H1 (cell line): ENCODE results near the gene BTBD10. TPM values are rescaled to one million over a fixed set of nuclear protein-coding genes. Genes with fewer than 3 reads are reported as not detected.
A peak's percentile ranks its signal among the peaks of the same experiment; 100 is the strongest.

Source experiments
- CTCF ChIA-PET: fragments of 300-600 bp; sonication (Branson Sonifier 250); formaldehyde crosslinking; loops from one replicate; lab custom pipeline; 2021; ENCODE audit not compliant: partially characterized antibody; lab: Charles Lee
- POLR2A ChIA-PET: fragments of 300-600 bp; sonication (Branson Sonifier 250); formaldehyde crosslinking; loops from one replicate; lab custom pipeline; 2021; ENCODE audit warnings: inconsistent platforms; ENCODE audit not compliant: partially characterized antibody; lab: Charles Lee
- DNase-seq, 2 experiments: peaks; one replicate each; pipeline versions ENCODE4 v3.0.0 to v3.0.0-alpha.2; 2010 to 2022; ENCODE audit warnings: low spot score in 2 of 2, low read depth in 1 of 2, mixed read lengths in 1 of 2
- FAIRE-seq: peaks from 2 replicates; lab custom pipeline; 2011; peaks lifted over from hg19 to GRCh38; lab: Jason Lieb, UNC
- H2AFZ ChIP-seq: 2 replicates; pipeline ENCODE4 v1.8.1; 2012; ENCODE audit warnings: low read length, inconsistent platforms
- H2AK5ac ChIP-seq: 2 replicates; pipeline ENCODE4 v1.6.1; 2013; ENCODE audit warnings: low read depth, low read length
- H2BK120ac ChIP-seq: replicated peaks from 2 replicates; pipeline ENCODE3; 2013; ENCODE audit warnings: low read depth, low read length, inconsistent platforms
- H2BK12ac ChIP-seq: 2 replicates; pipeline ENCODE4 v1.6.1; 2013; ENCODE audit warnings: low read depth, low read length
- H2BK15ac ChIP-seq: 2 replicates; pipeline ENCODE4 v1.6.1; 2013; ENCODE audit warnings: low read length
- H2BK20ac ChIP-seq: 2 replicates; pipeline ENCODE4 v1.6.1; 2013; ENCODE audit warnings: low read length
- H2BK5ac ChIP-seq: 2 replicates; pipeline ENCODE4 v1.6.1; 2013; ENCODE audit warnings: low read depth, low read length
- H3K14ac ChIP-seq: 2 replicates; pipeline ENCODE4 v1.6.1; 2013; ENCODE audit warnings: inconsistent platforms; ENCODE audit not compliant: insufficient read length
- H3K18ac ChIP-seq: 2 replicates; pipeline ENCODE4 v1.6.1; 2013; ENCODE audit warnings: low read length; ENCODE audit errors: extremely low read depth
- H3K23ac ChIP-seq: 2 replicates; pipeline ENCODE4 v1.6.1; 2013; ENCODE audit warnings: inconsistent platforms; ENCODE audit not compliant: insufficient read length
- H3K23me2 ChIP-seq: 2 replicates; pipeline ENCODE4 v1.6.1; 2013; ENCODE audit warnings: low read depth, low read length
- H3K27ac ChIP-seq: 2 replicates; pipeline ENCODE4 v1.6.1; 2011; ENCODE audit warnings: low read depth, low read length, inconsistent platforms
- H3K27me3 ChIP-seq, 4 experiments: replicated peaks in 1 of 4; 1 replicate in 1 of 4; 2 replicates in 3 of 4; pipeline versions ENCODE4 v1.6.1 to v1.8.1; 2011 to 2013; ENCODE audit warnings: low read length in 3 of 4, mild to moderate bottlenecking in 3 of 4, inconsistent platforms in 2 of 4, mixed read lengths in 2 of 4, moderate library complexity in 1 of 4; ENCODE audit not compliant: control insufficient read depth in 3 of 4, insufficient read depth in 3 of 4; ENCODE audit errors: extremely low read depth in 1 of 4
- H3K36me3 ChIP-seq, 4 experiments: 2 replicates each; pipeline versions ENCODE4 v1.6.1 to v1.8.1; 2011 to 2013; ENCODE audit warnings: mild to moderate bottlenecking in 4 of 4, low read length in 3 of 4, moderate library complexity in 2 of 4, control low read depth in 1 of 4, inconsistent platforms in 1 of 4; ENCODE audit not compliant: insufficient read depth in 4 of 4, control insufficient read depth in 2 of 4
- H3K4ac ChIP-seq: replicated peaks from 2 replicates; pipeline ENCODE3; 2013; ENCODE audit warnings: low read length, low read depth, mixed read lengths, inconsistent platforms; ENCODE audit not compliant: insufficient read length
- H3K4me1 ChIP-seq, 4 experiments: replicated peaks in 1 of 4; 1 replicate in 1 of 4; 2 replicates in 3 of 4; pipeline versions ENCODE4 v1.6.1 to v1.8.1; 2011 to 2013; ENCODE audit warnings: low read length in 3 of 4, inconsistent platforms in 2 of 4, mixed read lengths in 1 of 4; ENCODE audit not compliant: insufficient read depth in 4 of 4, control insufficient read depth in 3 of 4
- H3K4me2 ChIP-seq, 2 experiments: 2 replicates each; pipeline versions ENCODE4 v1.6.1 to v1.8.1; 2011 to 2013; ENCODE audit warnings: low read depth in 2 of 2, low read length in 2 of 2, control low read depth in 1 of 2, inconsistent platforms in 1 of 2, mild to moderate bottlenecking in 1 of 2; ENCODE audit not compliant: insufficient read depth in 1 of 2
- H3K4me3 ChIP-seq, 4 experiments: fragments of 200-600, 300-600 bp in 1 of 4; sonication (generic), shearing (Covaris generic), sonication (Bioruptor Twin) in 1 of 4; 2 replicates each; pipeline versions ENCODE4 v1.5.1 to v1.8.1; 2011 to 2016; ENCODE audit warnings: low read length in 4 of 4, low read depth in 3 of 4, control low read depth in 2 of 4, inconsistent platforms in 2 of 4, mild to moderate bottlenecking in 2 of 4, mixed read lengths in 1 of 4, moderate library complexity in 1 of 4; ENCODE audit not compliant: insufficient read depth in 2 of 4; ENCODE audit errors: extremely low read depth in 1 of 4
- H3K56ac ChIP-seq: replicated peaks from 2 replicates; pipeline ENCODE3; 2013; ENCODE audit warnings: low read depth, mild to moderate bottlenecking, mixed read lengths, low read length, inconsistent platforms; ENCODE audit not compliant: insufficient read length
- H3K79me1 ChIP-seq: 2 replicates; pipeline ENCODE4 v1.6.1; 2013; ENCODE audit warnings: low read depth, low read length, control low read depth
- H3K79me2 ChIP-seq, 2 experiments: 2 replicates each; pipeline versions ENCODE4 v1.6.1 to v1.8.1; 2012 to 2013; ENCODE audit warnings: low read length in 2 of 2, mild to moderate bottlenecking in 2 of 2, inconsistent platforms in 1 of 2; ENCODE audit not compliant: insufficient read depth in 2 of 2, control insufficient read depth in 1 of 2
- H3K9ac ChIP-seq, 4 experiments: replicated peaks in 1 of 4; 1 replicate in 1 of 4; 2 replicates in 3 of 4; pipeline versions ENCODE4 v1.6.1 to v1.8.1; 2011 to 2013; ENCODE audit warnings: low read depth in 3 of 4, low read length in 3 of 4, control low read depth in 2 of 4, mild to moderate bottlenecking in 2 of 4, moderate library complexity in 2 of 4, inconsistent platforms in 1 of 4; ENCODE audit errors: extremely low read depth in 1 of 4
- H3K9me3 ChIP-seq, 2 experiments: 2 replicates each; pipeline versions ENCODE4 v1.6.1 to v1.8.1; 2012 to 2013; ENCODE audit warnings: mild to moderate bottlenecking in 2 of 2, moderate library complexity in 2 of 2, control low read depth in 1 of 2, inconsistent platforms in 1 of 2, low read depth in 1 of 2, low read length in 1 of 2, mixed read lengths in 1 of 2; ENCODE audit not compliant: insufficient read depth in 2 of 2
- H4K20me1 ChIP-seq, 2 experiments: replicated peaks in 1 of 2; 2 replicates each; pipeline versions ENCODE3 to v1.8.1; 2011 to 2013; ENCODE audit warnings: inconsistent platforms in 2 of 2, low read length in 2 of 2, mild to moderate bottlenecking in 1 of 2; ENCODE audit not compliant: insufficient read depth in 2 of 2, control insufficient read depth in 1 of 2
- H4K5ac ChIP-seq: 2 replicates; pipeline ENCODE4 v1.6.1; 2013; ENCODE audit warnings: low read length, low read depth, mixed read lengths, inconsistent platforms; ENCODE audit not compliant: insufficient read length
- H4K8ac ChIP-seq: 2 replicates; pipeline ENCODE4 v1.8.0; 2013; ENCODE audit warnings: mild to moderate bottlenecking, moderate library complexity, low read length, inconsistent platforms; ENCODE audit not compliant: insufficient read depth; ENCODE audit errors: extremely low read depth
- H4K91ac ChIP-seq: replicated peaks from 2 replicates; pipeline ENCODE3; 2013; ENCODE audit warnings: low read length, mixed read lengths, inconsistent platforms; ENCODE audit not compliant: insufficient read length
- FOSL1 ChIP-seq: IDR thresholded peaks from 2 replicates; pipeline ENCODE4 v1.6.1; 2011; ENCODE audit warnings: mild to moderate bottlenecking, low read depth, low read length, moderate library complexity; ENCODE audit not compliant: insufficient read depth
- GTF2F1 ChIP-seq: IDR thresholded peaks from 2 replicates; pipeline ENCODE4 v1.6.1; 2012; ENCODE audit warnings: low read depth, low read length, improper control_type of control experiment, borderline replicate concordance
- JUND ChIP-seq: IDR thresholded peaks from 2 replicates; pipeline ENCODE4 v1.6.1; 2011; ENCODE audit warnings: mild to moderate bottlenecking, improper control_type of control experiment, low read length
- SP1 ChIP-seq: IDR thresholded peaks from 2 replicates; pipeline ENCODE4 v1.6.1; 2011; ENCODE audit warnings: low read depth, low read length
- TEAD4 ChIP-seq: IDR thresholded peaks from 2 replicates; pipeline ENCODE4 v1.6.1; 2012; ENCODE audit warnings: low read depth, low read length, inconsistent platforms, mixed read lengths
- WGBS, 2 experiments: shearing (Covaris generic) in 1 of 2; methylation state at CpG; one replicate each; pipeline versions ENCODE4 v1.1.6 to v1.1.7; 2013 to 2015; ENCODE audit warnings: low lambda C conversion rate in 2 of 2, mixed read lengths in 2 of 2, inconsistent platforms in 1 of 2, low coverage in 1 of 2, missing lambda C conversion rate in 1 of 2; ENCODE audit not compliant: insufficient replicate concordance in 2 of 2, insufficient coverage in 1 of 2, insufficient read length in 1 of 2; ENCODE audit errors: extremely low coverage in 1 of 2, missing lambda C conversion rate in 1 of 2; 5-methylcytosine and 5-hydroxymethylcytosine counted together
- polyA plus RNA-seq, 7 experiments: library from polyadenylated mRNA; depleted of rRNA in 3 of 7; stranded (reverse) in 5 of 7; unstranded in 2 of 7; fragments of >200 nt in 5 of 7; fragments of 200-250 nt in 2 of 7; gene quantifications; 1 replicate in 5 of 7; 2 replicates in 1 of 7; 4 replicates in 1 of 7; pipeline versions ENCODE4 v1.2.1 to v1.2.3, GENCODE V29; 2011 to 2013; ENCODE audit warnings: missing spikeins in 2 of 7, mixed read lengths in 2 of 7
- total RNA-seq: library from RNA; stranded (reverse); fragmentation: NEBNext Ultra II Directional; extraction: Animal tissue kit (Norgen Biotek cat#: 25700); gene quantifications from 2 replicates; pipeline ENCODE4 v1.2.1, GENCODE V29; 2021

Gene BTBD10
- total and polyA plus RNA-seq, 2 of the 8 experiments (the other 6 are each of a cell fraction or from before 2014, with no cell fraction given) = 13.8 to 22.2 TPM

DNA sequence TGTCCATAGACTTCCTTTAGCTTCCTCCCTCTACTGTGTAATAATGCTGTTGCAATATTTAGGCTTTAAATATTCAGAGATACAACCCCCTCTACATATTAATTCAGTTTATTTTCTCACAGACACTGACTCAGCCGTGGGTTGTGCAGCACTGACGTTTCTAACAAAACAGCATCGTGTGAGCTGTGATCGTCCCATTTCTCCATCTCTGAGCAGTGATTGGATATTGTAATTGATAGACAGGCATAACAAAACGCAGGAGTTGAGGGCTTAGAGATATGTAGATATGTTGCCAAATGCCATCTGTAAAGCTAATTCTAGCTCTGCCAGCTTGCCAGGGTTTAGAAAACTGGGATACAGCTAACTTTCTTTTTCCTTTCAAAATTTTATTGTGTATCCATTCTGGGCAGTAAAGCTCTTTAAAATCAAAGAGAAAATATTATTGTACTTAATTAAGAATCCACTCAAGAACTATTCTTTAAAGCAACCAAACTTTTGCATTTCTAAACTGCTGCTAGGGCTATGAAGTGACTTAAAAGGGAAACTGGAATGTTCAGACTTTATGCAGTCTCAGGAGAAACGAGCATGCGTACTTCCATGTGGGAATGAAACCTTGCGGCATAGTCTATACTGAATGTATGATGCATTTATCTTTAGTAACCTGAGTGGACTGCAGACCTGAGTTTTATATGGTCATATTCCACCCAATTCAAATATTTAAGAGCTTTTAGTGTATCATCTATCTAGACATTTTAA lies 22.7 kb downstream of the BTBD10 start:
- Histone ChIP-seq H3K4me1 (peaks cover 0 to 10% (median 2%) of the 10 kb centered on the region in 4 experiments; a peak in 2 of 7 replicates), H4K8ac (no peak overlapping the region), H3K36me3 (no peaks in the 10 kb centered on the region), H3K9me3 (no peaks in the 10 kb centered on the region), H4K91ac (no peak overlapping the region), H3K9ac (0 out of 7 replicates have a peak overlapping the region, but pooled peaks of 1 of the 4 experiments have one; percentile 7), H4K5ac (no peak overlapping the region), H3K56ac (no peak overlapping the region), H2BK120ac (no peak overlapping the region), H3K23ac (no peak overlapping the region), H2BK15ac (no peak overlapping the region), H3K27ac (no peak overlapping the region), H3K18ac (no peak overlapping the region), H2AFZ (no peak overlapping the region), H3K14ac (no peak overlapping the region), H3K27me3 (no peaks in the 10 kb centered on the region), H4K20me1 (no peaks in the 10 kb centered on the region), H3K4me2 (peak overlapping the region; percentile 16 to 45), H3K4ac (no peak overlapping the region), H2AK5ac (no peak overlapping the region), H2BK20ac (no peak overlapping the region), H3K4me3 (peak overlapping the region in 1 of 4 experiments; percentile 32; a peak in 2 of 8 replicates), H3K23me2 (no peaks in the 10 kb centered on the region), H2BK12ac (no peak overlapping the region), H2BK5ac (no peak overlapping the region), H3K79me1 (no peaks in the 10 kb centered on the region), H3K79me2 (0 out of 4 replicates have a peak, but pooled peaks cover 0 to 5% of the 10 kb centered on the region in 2 experiments)
- 49% methylated on average over 8 of the region's 8 CpGs; no CpG with 5 or more reads in 1 of the 2 experiments for WGBS, 2 experiments
- ChIA-PET POLR2A (no interaction called here), CTCF (interaction anchor here (0.7 to 2.3 kb wide), 6 partner anchors 11 to 48 kb away, joined by 3 to 8 read pairs (median 4); no protein-coding TSS in a partner anchor)
- DNase-seq (no peak), FAIRE-seq (peak; percentile 28)
- TF ChIP-seq JUND (no peak), FOSL1 (no peak), SP1 (peak; percentile 70), GTF2F1 (no peak), TEAD4 (no peak)
